ENCODE results near the gene DUSP5. TPM values are rescaled to one million over a fixed set of nuclear protein-coding genes. Genes with fewer than 3 reads are reported as not detected.

The DUSP5 gene
- total and polyA plus RNA-seq, 10 of the 15 experiments (the other 5 are each of a cell fraction or from before 2014, with no cell fraction given) = 2.1 to 95.9 (median 23.4) TPM

DNA sequence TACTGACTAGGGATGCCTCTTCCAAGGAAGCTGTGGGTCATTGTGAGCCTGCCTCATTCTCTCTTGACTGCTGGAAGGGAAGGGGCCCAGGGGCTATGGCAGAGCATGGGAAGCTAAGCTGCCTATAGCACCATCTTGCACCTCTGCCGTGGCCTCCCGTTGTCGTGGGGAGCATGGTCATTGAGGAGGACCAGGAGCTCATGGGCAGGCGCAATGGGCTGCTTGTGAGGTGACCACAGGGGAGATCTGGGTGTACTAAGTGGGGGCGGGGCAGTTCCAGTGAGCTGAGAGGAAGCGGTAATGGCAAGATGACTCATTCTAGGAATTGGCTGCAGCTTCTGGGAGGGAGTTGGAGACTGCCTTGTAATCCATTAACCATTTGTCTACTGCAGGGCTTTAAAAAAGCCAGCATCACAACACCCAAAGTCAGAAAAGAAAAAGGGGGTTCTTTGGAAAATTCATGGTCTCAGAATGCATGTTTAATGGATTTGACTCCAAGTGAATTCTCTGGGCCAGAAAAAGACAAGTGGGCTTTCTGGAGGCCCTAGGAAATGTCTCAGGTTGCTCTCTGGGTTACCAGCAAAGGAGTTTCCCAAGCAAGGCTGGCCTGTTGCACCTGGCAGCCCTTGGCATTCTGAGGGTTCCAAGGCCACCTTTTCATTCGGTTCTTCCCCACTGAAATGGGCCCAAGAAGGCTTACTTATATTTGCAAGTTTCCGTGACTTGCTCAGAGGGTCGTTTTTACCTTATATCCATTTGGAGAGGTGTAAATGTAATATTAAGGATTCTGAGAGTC is 3.6 kb downstream of the DUSP5 start:
- DNase-seq (ENCODE audit: low read depth, low spot score) = peak; percentile 82
- POLR2A ChIA-PET = interaction anchor here (0.5 to 7.8 kb wide), 14 partner anchors 12 to 145 kb away, joined by 3 to 102 read pairs (median 4); no protein-coding TSS in a partner anchor
- H3K36me3 ChIP-seq (ENCODE audit: control insufficient read depth in 2 of 2, insufficient read depth in 2 of 2, low read length in 1 of 2) = peaks cover 4 to 9% of the 10 kb centered on the region in 2 experiments; a peak in 3 of 4 replicates
- H3K27ac ChIP-seq (ENCODE audit: control insufficient read depth, insufficient read depth) = peak overlapping the region; percentile 91
- ATAC-seq = peak; percentile 36
- CTCF ChIA-PET = interaction anchor here (0.6 to 16.7 kb wide), 12 partner anchors 28 to 476 kb away, joined by 3 to 251 read pairs (median 4); partner anchors contain the start of gene SMNDC1
- H3K4me1 ChIP-seq (ENCODE audit: control insufficient read depth, insufficient read depth, low read length) = peaks cover 50% of the 10 kb centered on the region
- 10% methylated on average over 9 of the region's 9 CpGs for WGBS (ENCODE audit: insufficient coverage, insufficient replicate concordance, low lambda C conversion rate, missing lambda C conversion rate)
- peak overlapping the region; percentile 96 for H3K9ac ChIP-seq (ENCODE audit: control insufficient read depth, insufficient read depth, low read length)
- H3K79me2 ChIP-seq (ENCODE audit: control insufficient read depth, insufficient read depth, low read length) = peaks cover 86% of the 10 kb centered on the region
- H2AFZ ChIP-seq (ENCODE audit: control insufficient read depth, low read depth, low read length) = no peak overlapping the region
- H3K4me2 ChIP-seq (ENCODE audit: control insufficient read depth, insufficient read depth) = peak overlapping the region; percentile 97
- SMC1A ChIA-PET (ENCODE audit: uncharacterized antibody, unreplicated experiment) = interaction anchor here (0.6 to 14.7 kb wide), 25 partner anchors 9 to 195 kb away, joined by 3 to 261 read pairs (median 5); partner anchors contain the start of gene SMNDC1
- intact Hi-C loops (cut with micrococcal nuclease; ENCODE audit: unreplicated experiment) = loop anchor here (1.0 to 10.0 kb wide), 3 partner anchors 113 to 417 kb away; partner anchors contain the start of gene PDCD4
- in situ Hi-C loops (cut with MboI) = loop anchor here (5.0 kb wide), 1 partner anchor 144 kb away; no protein-coding TSS in a partner anchor
- H4K20me1 ChIP-seq (ENCODE audit: control insufficient read depth, insufficient read depth) = peaks cover 4% of the 10 kb centered on the region; the same call in 1 of the 2 replicates
- no TSS peak for BruUV-seq (replicated peaks)
- FAIRE-seq = no peak
- H3K9me3 ChIP-seq (replicated peaks; ENCODE audit: control insufficient read depth, insufficient read depth, low read length) = no peaks in the 10 kb centered on the region
- RAD21 ChIA-PET (ENCODE audit: unreplicated experiment) = interaction anchor here (0.7 to 11.3 kb wide), 27 partner anchors 9 to 195 kb away, joined by 3 to 325 read pairs (median 5); partner anchors contain the start of gene SMNDC1
- peak overlapping the region; percentile 95 for H3K4me3 ChIP-seq
- H3K27me3 ChIP-seq (replicated peaks in 1 of 2; ENCODE audit: control insufficient read depth in 2 of 2, insufficient read depth in 2 of 2, low read length in 1 of 2) = no peaks in the 10 kb centered on the region
- TF ChIP-seq NR2F1 (conservative IDR thresholded peaks at IDR 0.05) = peak; percentile 47; the same call in 1 of the 2 replicates
- TF ChIP-seq SMAD1 (IDR thresholded peaks at IDR 0.05; ENCODE audit: low read depth, partially characterized antibody) = peak; percentile 29
- TF ChIP-seq, protein P1, sequence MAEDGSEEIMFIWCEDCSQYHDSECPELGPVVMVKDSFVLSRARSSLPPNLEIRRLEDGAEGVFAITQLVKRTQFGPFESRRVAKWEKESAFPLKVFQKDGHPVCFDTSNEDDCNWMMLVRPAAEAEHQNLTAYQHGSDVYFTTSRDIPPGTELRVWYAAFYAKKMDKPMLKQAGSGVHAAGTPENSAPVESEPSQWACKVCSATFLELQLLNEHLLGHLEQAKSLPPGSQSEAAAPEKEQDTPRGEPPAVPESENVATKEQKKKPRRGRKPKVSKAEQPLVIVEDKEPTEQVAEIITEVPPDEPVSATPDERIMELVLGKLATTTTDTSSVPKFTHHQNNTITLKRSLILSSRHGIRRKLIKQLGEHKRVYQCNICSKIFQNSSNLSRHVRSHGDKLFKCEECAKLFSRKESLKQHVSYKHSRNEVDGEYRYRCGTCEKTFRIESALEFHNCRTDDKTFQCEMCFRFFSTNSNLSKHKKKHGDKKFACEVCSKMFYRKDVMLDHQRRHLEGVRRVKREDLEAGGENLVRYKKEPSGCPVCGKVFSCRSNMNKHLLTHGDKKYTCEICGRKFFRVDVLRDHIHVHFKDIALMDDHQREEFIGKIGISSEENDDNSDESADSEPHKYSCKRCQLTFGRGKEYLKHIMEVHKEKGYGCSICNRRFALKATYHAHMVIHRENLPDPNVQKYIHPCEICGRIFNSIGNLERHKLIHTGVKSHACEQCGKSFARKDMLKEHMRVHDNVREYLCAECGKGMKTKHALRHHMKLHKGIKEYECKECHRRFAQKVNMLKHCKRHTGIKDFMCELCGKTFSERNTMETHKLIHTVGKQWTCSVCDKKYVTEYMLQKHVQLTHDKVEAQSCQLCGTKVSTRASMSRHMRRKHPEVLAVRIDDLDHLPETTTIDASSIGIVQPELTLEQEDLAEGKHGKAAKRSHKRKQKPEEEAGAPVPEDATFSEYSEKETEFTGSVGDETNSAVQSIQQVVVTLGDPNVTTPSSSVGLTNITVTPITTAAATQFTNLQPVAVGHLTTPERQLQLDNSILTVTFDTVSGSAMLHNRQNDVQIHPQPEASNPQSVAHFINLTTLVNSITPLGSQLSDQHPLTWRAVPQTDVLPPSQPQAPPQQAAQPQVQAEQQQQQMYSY (CRISPR knock-in tag; IDR thresholded peaks at IDR 0.05) = no peak
- TF ChIP-seq STAT1 (conservative IDR thresholded peaks at IDR 0.05) = no peak
- TF ChIP-seq, protein P2, sequence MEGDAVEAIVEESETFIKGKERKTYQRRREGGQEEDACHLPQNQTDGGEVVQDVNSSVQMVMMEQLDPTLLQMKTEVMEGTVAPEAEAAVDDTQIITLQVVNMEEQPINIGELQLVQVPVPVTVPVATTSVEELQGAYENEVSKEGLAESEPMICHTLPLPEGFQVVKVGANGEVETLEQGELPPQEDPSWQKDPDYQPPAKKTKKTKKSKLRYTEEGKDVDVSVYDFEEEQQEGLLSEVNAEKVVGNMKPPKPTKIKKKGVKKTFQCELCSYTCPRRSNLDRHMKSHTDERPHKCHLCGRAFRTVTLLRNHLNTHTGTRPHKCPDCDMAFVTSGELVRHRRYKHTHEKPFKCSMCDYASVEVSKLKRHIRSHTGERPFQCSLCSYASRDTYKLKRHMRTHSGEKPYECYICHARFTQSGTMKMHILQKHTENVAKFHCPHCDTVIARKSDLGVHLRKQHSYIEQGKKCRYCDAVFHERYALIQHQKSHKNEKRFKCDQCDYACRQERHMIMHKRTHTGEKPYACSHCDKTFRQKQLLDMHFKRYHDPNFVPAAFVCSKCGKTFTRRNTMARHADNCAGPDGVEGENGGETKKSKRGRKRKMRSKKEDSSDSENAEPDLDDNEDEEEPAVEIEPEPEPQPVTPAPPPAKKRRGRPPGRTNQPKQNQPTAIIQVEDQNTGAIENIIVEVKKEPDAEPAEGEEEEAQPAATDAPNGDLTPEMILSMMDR (IDR thresholded peaks at IDR 0.05 in 2 of 3, conservative IDR thresholded peaks at IDR 0.05 in 1 of 3; ENCODE audit: control insufficient read depth in 2 of 3, extremely low read depth in 1 of 3, insufficient read depth in 1 of 3, low read depth in 3 of 3, low read length in 3 of 3) = no peak
- TF ChIP-seq CHD1 (IDR thresholded peaks at IDR 0.05; ENCODE audit: low read depth, low read length) = peak; percentile 56; the same call in 1 of the 2 replicates
- TF ChIP-seq KAT2A (conservative IDR thresholded peaks at IDR 0.05; ENCODE audit: control insufficient read depth, low read depth, low read length) = no peak
- peak; percentile 94 to 97 for TF ChIP-seq IKZF2 (IDR thresholded peaks at IDR 0.05)
- TF ChIP-seq ESRRA (IDR thresholded peaks at IDR 0.05; ENCODE audit: low read length) = no peak
- TF ChIP-seq, protein P3, sequence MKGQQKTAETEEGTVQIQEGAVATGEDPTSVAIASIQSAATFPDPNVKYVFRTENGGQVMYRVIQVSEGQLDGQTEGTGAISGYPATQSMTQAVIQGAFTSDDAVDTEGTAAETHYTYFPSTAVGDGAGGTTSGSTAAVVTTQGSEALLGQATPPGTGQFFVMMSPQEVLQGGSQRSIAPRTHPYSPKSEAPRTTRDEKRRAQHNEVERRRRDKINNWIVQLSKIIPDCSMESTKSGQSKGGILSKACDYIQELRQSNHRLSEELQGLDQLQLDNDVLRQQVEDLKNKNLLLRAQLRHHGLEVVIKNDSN (IDR thresholded peaks at IDR 0.05; ENCODE audit: borderline replicate concordance, extremely low read length, insufficient read depth, low read depth, low read length) = no peak
- TF ChIP-seq, protein P4, sequence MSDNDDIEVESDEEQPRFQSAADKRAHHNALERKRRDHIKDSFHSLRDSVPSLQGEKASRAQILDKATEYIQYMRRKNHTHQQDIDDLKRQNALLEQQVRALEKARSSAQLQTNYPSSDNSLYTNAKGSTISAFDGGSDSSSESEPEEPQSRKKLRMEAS (IDR thresholded peaks at IDR 0.05; ENCODE audit: low read depth, low read length) = no peak; the same call in 1 of the 2 replicates
- TF ChIP-seq ZBED1 (IDR thresholded peaks at IDR 0.05; ENCODE audit: borderline replicate concordance) = peak; percentile 87; the same call in 1 of the 2 replicates
- 0 out of 2 replicates have a peak, but pooled peaks have one; percentile 69 for TF ChIP-seq TCF3 (IDR thresholded peaks at IDR 0.05; ENCODE audit: borderline replicate concordance, insufficient read depth, low read depth, low read length)
- no peak for TF ChIP-seq RAD21 (IDR thresholded peaks at IDR 0.05; ENCODE audit: insufficient read depth, low read depth, low read length)
- no peak for TF ChIP-seq YBX1 (IDR thresholded peaks at IDR 0.05)
